CD4-positive, alpha-beta memory T cell (primary cell): Measurements from ENCODE around the gene SLC7A7. TPM values are rescaled to one million over a fixed set of nuclear protein-coding genes. Genes with fewer than 3 reads are reported as not detected.
"Not testable (repeated sequence)": the region's sequence is repeated elsewhere in the genome, so short reads cannot be mapped to it uniquely, and the experiment has no call there.

Experiments used
- CTCF ChIA-PET: fragments of 350-600 bp; sonication (Branson Sonifier 250); formaldehyde crosslinking; loops from one replicate; lab custom pipeline; 2021; ENCODE audit warnings: inconsistent platforms; ENCODE audit not compliant: partially characterized antibody; lab: Charles Lee
- POLR2A ChIA-PET: fragments of 350-600 bp; sonication (Branson Sonifier 250); formaldehyde crosslinking; loops from one replicate; lab custom pipeline; 2021; ENCODE audit not compliant: partially characterized antibody; lab: Charles Lee
- DNase-seq, 5 donors: peaks; one replicate each; pipeline versions ENCODE4 v3.0.0 to v3.0.0-alpha.2; 2020 to 2022; ENCODE audit warnings: mixed read lengths in 1 of 5
- H3K27ac ChIP-seq: one replicate; pipeline ENCODE4 v1.7.0; 2013; ENCODE audit warnings: low read depth, low read length
- H3K27me3 ChIP-seq: 2 replicates; pipeline ENCODE4 v1.7.0; 2013; ENCODE audit warnings: mild to moderate bottlenecking, low read length, moderate library complexity; ENCODE audit not compliant: insufficient read depth
- H3K36me3 ChIP-seq: 2 replicates; pipeline ENCODE4 v1.7.0; 2013; ENCODE audit warnings: mild to moderate bottlenecking, low read length, moderate library complexity; ENCODE audit not compliant: insufficient read depth
- H3K4me1 ChIP-seq: 2 replicates; pipeline ENCODE4 v1.7.0; 2013; ENCODE audit warnings: mild to moderate bottlenecking, low read length, moderate library complexity; ENCODE audit not compliant: insufficient read depth
- H3K4me3 ChIP-seq, 2 donors: one replicate each; pipeline ENCODE4 v1.7.0; 2013; ENCODE audit warnings: low read length in 2 of 2, mild to moderate bottlenecking in 1 of 2
- H3K9me3 ChIP-seq, 2 donors: one replicate each; pipeline ENCODE4 v1.7.0; 2013; ENCODE audit warnings: low read length in 2 of 2, control low read depth in 1 of 2; ENCODE audit not compliant: control insufficient read depth in 1 of 2
- H3K27ac Mint-ChIP-seq, 7 donors: one replicate each; pipeline ENCODE4 v1.8.0; 2020 to 2021; ENCODE audit warnings: mixed read lengths in 7 of 7, mild to moderate bottlenecking in 6 of 7, inconsistent platforms in 3 of 7, moderate library complexity in 3 of 7
- H3K27me3 Mint-ChIP-seq, 2 donors: one replicate each; pipeline ENCODE4 v1.8.0; 2020 to 2021; ENCODE audit warnings: mixed read lengths in 2 of 2
- H3K36me3 Mint-ChIP-seq, 2 donors: one replicate each; pipeline ENCODE4 v1.8.0; 2020 to 2021; ENCODE audit warnings: mixed read lengths in 2 of 2, inconsistent platforms in 1 of 2, mild to moderate bottlenecking in 1 of 2
- H3K4me1 Mint-ChIP-seq, 4 donors: one replicate each; pipeline ENCODE4 v1.8.0; 2020 to 2021; ENCODE audit warnings: mixed read lengths in 4 of 4, mild to moderate bottlenecking in 1 of 4
- H3K4me3 Mint-ChIP-seq, 8 donors: one replicate each; pipeline ENCODE4 v1.8.0; 2020 to 2021; ENCODE audit warnings: mixed read lengths in 8 of 8, mild to moderate bottlenecking in 7 of 8, moderate library complexity in 6 of 8, inconsistent platforms in 3 of 8
- H3K9me3 Mint-ChIP-seq, 8 donors: one replicate each; pipeline ENCODE4 v1.8.0; 2020 to 2021; ENCODE audit warnings: mixed read lengths in 8 of 8, mild to moderate bottlenecking in 5 of 8, inconsistent platforms in 3 of 8, moderate library complexity in 1 of 8
- intact Hi-C: fragments of 100-400 bp; cut with micrococcal nuclease; formaldehyde crosslinking; loops from one replicate; pipeline ENCODE4 v1.15.1; 2023
- polyA plus RNA-seq, 2 donors: library from polyadenylated mRNA; unstranded; fragments of 300-500 nt; fragmentation: Illumina TruSeq; gene quantifications; one replicate each; pipeline ENCODE4 v1.2.3, GENCODE V29; 2021
- total RNA-seq, 2 experiments: library from RNA; stranded (reverse); gene quantifications; one replicate each; pipeline ENCODE4 v1.2.3, GENCODE V29; 2021

The SLC7A7 gene
- total and polyA plus RNA-seq, 4 experiments from 2014 or later = 0.21 to 1.5 (median 0.72) TPM

GRCh38 chr14:22811722-22812121, 3.5 kb downstream of the SLC7A7 start:
- no peak overlapping the region for H3K27ac ChIP-seq
- CTCF ChIA-PET = interaction anchor here (0.7 to 2.0 kb wide), 3 partner anchors 11 to 227 kb away, joined by 3 to 13 read pairs (median 4); no protein-coding TSS in a partner anchor
- DNase-seq = no peak

DNA sequence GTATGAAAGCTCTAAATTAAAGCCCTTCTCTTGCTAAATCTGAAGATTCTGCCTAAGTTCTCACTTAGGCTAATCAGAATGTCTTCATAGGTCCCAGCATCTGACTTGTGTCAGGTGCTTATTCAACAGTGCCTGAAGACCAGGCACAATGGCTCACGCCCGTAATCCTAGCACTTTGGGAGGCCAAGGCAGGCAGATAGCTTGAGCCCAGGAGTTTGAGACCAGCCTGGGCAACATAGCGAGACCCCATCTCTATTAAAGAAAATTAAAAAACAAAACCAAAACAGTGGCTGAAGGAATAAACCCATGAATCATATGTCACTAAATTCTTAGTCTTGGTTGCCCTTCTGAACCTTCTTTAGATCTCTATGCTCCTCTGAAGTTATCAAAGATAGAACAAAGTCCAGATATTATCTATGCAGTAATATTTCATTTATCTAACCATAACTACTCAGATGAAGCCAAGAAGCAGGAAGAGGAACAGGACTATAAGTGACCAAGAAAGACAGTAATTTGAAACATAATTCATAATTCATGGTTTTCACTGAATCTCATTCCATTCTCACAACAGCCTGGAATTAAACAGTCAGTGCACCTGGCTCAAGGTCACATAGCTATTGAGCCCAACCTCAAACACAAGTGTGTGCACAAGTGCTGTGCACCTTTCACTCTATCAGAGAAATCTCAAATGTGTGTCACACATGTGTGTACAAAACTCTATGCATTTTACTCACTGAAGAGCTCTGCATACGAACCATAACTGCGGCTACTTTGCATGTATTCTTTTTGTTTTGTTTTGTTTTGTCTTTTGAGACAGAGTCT, 6.6 kb downstream of the SLC7A7 start:
- ChIA-PET POLR2A (no interaction called here), CTCF (interaction anchor here (0.8 kb wide), 1 partner anchor 44 kb away, joined by 4 read pairs; no protein-coding TSS in a partner anchor)
- Histone ChIP-seq H3K27me3 (no peaks in the 10 kb centered on the region), H3K36me3 (no peaks in the 10 kb centered on the region), H3K4me3 (no peak overlapping the region), H3K4me1 (no peaks in the 10 kb centered on the region), H3K27ac (no peak overlapping the region), H3K9me3 (no peaks in the 10 kb centered on the region)
- intact Hi-C loops = no loop called here
- H3K4me1 Mint-ChIP-seq = no peaks in the 10 kb centered on the region
- H3K4me3 Mint-ChIP-seq = no peak overlapping the region
- DNase-seq = no peak
- H3K27me3 Mint-ChIP-seq = peaks cover 9 to 10% of the 10 kb centered on the region in 2 donors
- no peak overlapping the region for H3K27ac Mint-ChIP-seq
- H3K9me3 Mint-ChIP-seq = no peaks in the 10 kb centered on the region
- no peaks in the 10 kb centered on the region for H3K36me3 Mint-ChIP-seq

More at GRCh38 chr14:22811722-22812121, 3.5 kb downstream of the SLC7A7 start:
- Mint-ChIP-seq H3K27ac (no peak overlapping the region), H3K27me3 (peaks cover 1 to 3% of the 10 kb centered on the region in 2 donors), H3K9me3 (no peaks in the 10 kb centered on the region), H3K4me3 (no peak overlapping the region), H3K36me3 (no peaks in the 10 kb centered on the region), H3K4me1 (peaks cover 0 to 12% (median 3%) of the 10 kb centered on the region in 4 donors)
- intact Hi-C loops = no loop called here
- Histone ChIP-seq H3K4me3 (no peak overlapping the region), H3K9me3 (no peaks in the 10 kb centered on the region), H3K4me1 (no peaks in the 10 kb centered on the region), H3K27me3 (no peaks in the 10 kb centered on the region), H3K36me3 (no peaks in the 10 kb centered on the region)
- POLR2A ChIA-PET = no interaction called here

DNA sequence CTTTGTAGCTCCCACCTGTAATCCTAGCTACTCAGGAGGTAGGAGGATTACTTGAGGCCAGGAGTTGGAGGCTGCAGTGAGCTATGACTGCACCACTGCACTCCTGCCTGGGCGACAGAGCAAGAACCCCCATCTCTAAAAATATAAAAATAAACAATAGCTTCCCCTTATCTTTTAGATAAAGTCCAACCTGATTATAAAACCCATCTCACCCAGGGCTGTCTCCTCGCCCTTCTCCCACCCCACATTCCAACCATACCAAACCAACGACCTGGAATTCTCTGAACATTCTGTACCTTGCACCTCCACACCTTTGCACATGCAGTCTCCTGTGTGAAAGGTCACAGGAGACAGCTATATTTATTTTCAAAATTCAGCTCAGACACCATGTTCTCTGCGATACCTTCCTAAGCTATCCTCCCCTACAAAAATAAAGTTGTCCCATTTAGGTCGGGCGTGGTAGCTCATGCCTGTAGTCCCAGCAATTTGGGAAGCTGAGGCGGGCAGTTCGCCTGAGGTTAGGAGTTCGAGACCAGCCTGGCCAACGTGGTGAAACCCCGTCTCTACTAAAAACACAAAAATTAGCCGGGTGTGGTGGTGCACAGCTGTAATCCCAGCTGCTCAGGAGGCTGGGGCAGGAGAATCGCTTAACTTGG, 7.7 kb downstream of the SLC7A7 start:
- intact Hi-C loops = no loop called here
- Histone ChIP-seq H3K4me3 (no peak overlapping the region), H3K36me3 (no peaks in the 10 kb centered on the region), H3K27ac (no peak overlapping the region), H3K4me1 (no peaks in the 10 kb centered on the region), H3K27me3 (no peaks in the 10 kb centered on the region), H3K9me3 (no peaks in the 10 kb centered on the region)
- ChIA-PET POLR2A (no interaction called here), CTCF (interaction anchor here (0.6 to 0.9 kb wide), 5 partner anchors 15 to 508 kb away, joined by 3 to 4 read pairs (median 3); no protein-coding TSS in a partner anchor)
- DNase-seq = no peak
- Mint-ChIP-seq H3K4me3 (no peak overlapping the region), H3K9me3 (no peaks in the 10 kb centered on the region), H3K36me3 (no peaks in the 10 kb centered on the region), H3K27ac (no peak overlapping the region), H3K4me1 (no peaks in the 10 kb centered on the region), H3K27me3 (peaks cover 12 to 13% of the 10 kb centered on the region in 2 donors)

GRCh38 chr14:22805235-22805634, 10.0 kb downstream of the SLC7A7 start:
- H3K36me3 Mint-ChIP-seq, H3K4me3 Mint-ChIP-seq, H3K4me1 Mint-ChIP-seq, H3K27ac Mint-ChIP-seq, intact Hi-C loops, H3K9me3 ChIP-seq, H3K27me3 ChIP-seq, H3K4me1 ChIP-seq, H3K36me3 ChIP-seq, H3K9me3 Mint-ChIP-seq, DNase-seq, H3K4me3 ChIP-seq, H3K27ac ChIP-seq: not testable (repeated sequence)
- ChIA-PET CTCF (interaction anchor here (0.6 kb wide), 1 partner anchor 19 kb away, joined by 5 read pairs; no protein-coding TSS in a partner anchor), POLR2A (interaction anchor here (1.1 kb wide), 1 partner anchor 114 kb away, joined by 3 read pairs; the partner anchor contains the start of gene RBM23)
- H3K27me3 Mint-ChIP-seq = peaks cover 19 to 23% of the 10 kb centered on the region in 2 donors

GRCh38 chr14:22803687-22803974, 11.6 kb downstream of the SLC7A7 start:
- DNase-seq = no peak
- no peak overlapping the region for H3K4me3 Mint-ChIP-seq
- intact Hi-C loops = no loop called here
- CTCF ChIA-PET = no interaction called here
- Histone ChIP-seq H3K4me1 (no peaks in the 10 kb centered on the region), H3K27ac (no peak overlapping the region), H3K4me3 (no peak overlapping the region), H3K27me3 (no peaks in the 10 kb centered on the region), H3K36me3 (no peaks in the 10 kb centered on the region), H3K9me3 (no peaks in the 10 kb centered on the region)
- no peaks in the 10 kb centered on the region for H3K36me3 Mint-ChIP-seq
- POLR2A ChIA-PET = no interaction called here
- H3K27me3 Mint-ChIP-seq = peaks cover 29 to 32% of the 10 kb centered on the region in 2 donors
- H3K27ac Mint-ChIP-seq = no peak overlapping the region
- no peaks in the 10 kb centered on the region for H3K9me3 Mint-ChIP-seq
- no peaks in the 10 kb centered on the region for H3K4me1 Mint-ChIP-seq

GRCh38 chr14:22802860-22803686, 12.2 kb downstream of the SLC7A7 start:
- Mint-ChIP-seq H3K4me3 (no peak overlapping the region), H3K27me3 (peaks cover 32 to 33% of the 10 kb centered on the region in 2 donors), H3K9me3 (no peaks in the 10 kb centered on the region), H3K4me1 (no peaks in the 10 kb centered on the region), H3K27ac (no peak overlapping the region), H3K36me3 (no peaks in the 10 kb centered on the region)
- intact Hi-C loops = no loop called here
- no peaks in the 10 kb centered on the region for H3K36me3 ChIP-seq
- ChIA-PET POLR2A (no interaction called here), CTCF (no interaction called here)
- no peaks in the 10 kb centered on the region for H3K9me3 ChIP-seq
- H3K27ac ChIP-seq = no peak overlapping the region
- no peak for DNase-seq
- H3K4me3 ChIP-seq = no peak overlapping the region
- H3K4me1 ChIP-seq = no peaks in the 10 kb centered on the region
- no peaks in the 10 kb centered on the region for H3K27me3 ChIP-seq

- Mint-ChIP-seq H3K4me3 (no peak overlapping the region), H3K27me3 (peaks cover 39% of the 10 kb centered on the region in 2 donors), H3K36me3 (no peaks in the 10 kb centered on the region), H3K4me1 (no peaks in the 10 kb centered on the region), H3K9me3 (no peaks in the 10 kb centered on the region), H3K27ac (no peak overlapping the region)
- Histone ChIP-seq H3K27me3 (no peaks in the 10 kb centered on the region), H3K9me3 (no peaks in the 10 kb centered on the region), H3K4me1 (no peaks in the 10 kb centered on the region), H3K27ac (no peak overlapping the region), H3K36me3 (no peaks in the 10 kb centered on the region), H3K4me3 (no peak overlapping the region)
- DNase-seq = no peak
- CTCF ChIA-PET = interaction anchor here (0.9 to 1.0 kb wide), 2 partner anchors 11 to 52 kb away, joined by 3 read pairs; no protein-coding TSS in a partner anchor
- POLR2A ChIA-PET = no interaction called here
- intact Hi-C loops = no loop called here
Measured at GRCh38 chr14:22801716-22802115, 13.5 kb downstream of the SLC7A7 start.
